Keratinocyte (primary cell): Measurements from ENCODE around the gene ADGRG6.

ENCODE experiments used
- EZH2 ChIP-seq: IDR thresholded peaks from one replicate; pipeline ENCODE4 v1.6.1; 2012; ENCODE audit warnings: inconsistent platforms, mild to moderate bottlenecking, low read length, moderate library complexity
- TF ChIP-seq, protein P1 (sequence below), 3 experiments: IDR thresholded peaks in 1 of 3; conservative IDR thresholded peaks in 1 of 3; optimal IDR thresholded peaks in 1 of 3; 2 replicates in 2 of 3; 3 replicates in 1 of 3; pipeline versions ENCODE3 to v1.5.1; 2011; ENCODE audit warnings: low read length in 3 of 3, mild to moderate bottlenecking in 3 of 3, moderate library complexity in 2 of 3, control low read depth in 1 of 3, inconsistent platforms in 1 of 3; ENCODE audit not compliant: insufficient read depth in 2 of 3; ENCODE audit errors: extremely low read depth in 1 of 3

- TF ChIP-seq, protein P1, sequence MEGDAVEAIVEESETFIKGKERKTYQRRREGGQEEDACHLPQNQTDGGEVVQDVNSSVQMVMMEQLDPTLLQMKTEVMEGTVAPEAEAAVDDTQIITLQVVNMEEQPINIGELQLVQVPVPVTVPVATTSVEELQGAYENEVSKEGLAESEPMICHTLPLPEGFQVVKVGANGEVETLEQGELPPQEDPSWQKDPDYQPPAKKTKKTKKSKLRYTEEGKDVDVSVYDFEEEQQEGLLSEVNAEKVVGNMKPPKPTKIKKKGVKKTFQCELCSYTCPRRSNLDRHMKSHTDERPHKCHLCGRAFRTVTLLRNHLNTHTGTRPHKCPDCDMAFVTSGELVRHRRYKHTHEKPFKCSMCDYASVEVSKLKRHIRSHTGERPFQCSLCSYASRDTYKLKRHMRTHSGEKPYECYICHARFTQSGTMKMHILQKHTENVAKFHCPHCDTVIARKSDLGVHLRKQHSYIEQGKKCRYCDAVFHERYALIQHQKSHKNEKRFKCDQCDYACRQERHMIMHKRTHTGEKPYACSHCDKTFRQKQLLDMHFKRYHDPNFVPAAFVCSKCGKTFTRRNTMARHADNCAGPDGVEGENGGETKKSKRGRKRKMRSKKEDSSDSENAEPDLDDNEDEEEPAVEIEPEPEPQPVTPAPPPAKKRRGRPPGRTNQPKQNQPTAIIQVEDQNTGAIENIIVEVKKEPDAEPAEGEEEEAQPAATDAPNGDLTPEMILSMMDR (optimal IDR thresholded peaks at IDR 0.05 in 1 of 3, IDR thresholded peaks at IDR 0.05 in 1 of 3, conservative IDR thresholded peaks at IDR 0.05 in 1 of 3; ENCODE audit: extremely low read depth in 1 of 3, insufficient read depth in 2 of 3, low read length in 3 of 3), result no peak
- TF ChIP-seq EZH2, result no peak
Observed at GRCh38 chr6:142280265-142280664, 21.5 kb upstream of the ADGRG6 start.
